K562 (cell line): ENCODE measurements around the gene S100A4. TPM values are rescaled to one million over a fixed set of nuclear protein-coding genes. Genes with fewer than 3 reads are reported as not detected.

Experiments
- AFF4 ChIP-seq: sonication (generic); formaldehyde crosslinking; IDR thresholded peaks from 2 replicates; pipeline ENCODE4 v1.8.0; 2023; ENCODE audit warnings: mild to moderate bottlenecking, missing genetic modification reagents
- CREB1 ChIP-seq, 2 experiments: sonication (generic) in 1 of 2; formaldehyde crosslinking in 1 of 2; IDR thresholded peaks; 2 replicates each; pipeline versions ENCODE4 v1.6.1 to v1.8.0; 2012 to 2022; ENCODE audit warnings: inconsistent platforms in 1 of 2, mild to moderate bottlenecking in 1 of 2, missing genetic modification reagents in 1 of 2, moderate library complexity in 1 of 2
- HNRNPK ChIP-seq: fragments of 200-400 bp; formaldehyde crosslinking; IDR thresholded peaks from one replicate; pipeline ENCODE4 v1.6.1; 2018; ENCODE audit warnings: mild to moderate bottlenecking, low read depth, low read length; ENCODE audit not compliant: poor library complexity, severe bottlenecking
- JUN ChIP-seq, 2 experiments: sonication (generic) in 1 of 2; formaldehyde crosslinking in 1 of 2; IDR thresholded peaks; 2 replicates each; pipeline versions ENCODE4 v1.6.1 to v1.8.0; 2012 to 2022; ENCODE audit warnings: borderline replicate concordance in 2 of 2, mild to moderate bottlenecking in 2 of 2, improper control_type of control experiment in 1 of 2, low read depth in 1 of 2, low read length in 1 of 2, missing genetic modification reagents in 1 of 2
- JUND ChIP-seq, 2 experiments: IDR thresholded peaks; 2 replicates in 1 of 2; 3 replicates in 1 of 2; pipeline ENCODE4 v1.6.1; 2011; ENCODE audit warnings: borderline replicate concordance in 2 of 2, low read depth in 2 of 2, low read length in 2 of 2, improper control_type of control experiment in 1 of 2, missing biosample characterization in 1 of 2, missing genetic modification characterization in 1 of 2, missing genetic modification reagents in 1 of 2
- KAT7 ChIP-seq: sonication (generic); formaldehyde crosslinking; IDR thresholded peaks from 2 replicates; pipeline ENCODE4 v1.8.0; 2022; ENCODE audit warnings: missing genetic modification reagents, mild to moderate bottlenecking, borderline replicate concordance
- RB1 ChIP-seq: fragments of 450-650 bp; IDR thresholded peaks from 2 replicates; pipeline ENCODE4 v1.6.1; 2017; ENCODE audit warnings: low read depth, mild to moderate bottlenecking
- ZNF224 ChIP-seq: sonication (generic); formaldehyde crosslinking; IDR thresholded peaks from 2 replicates; pipeline ENCODE4 v1.8.0; 2022; ENCODE audit warnings: mild to moderate bottlenecking, missing genetic modification reagents
- polyA plus RNA-seq, 8 experiments: library from polyadenylated mRNA; depleted of rRNA in 4 of 8; stranded (reverse) in 5 of 8; unstranded in 3 of 8; fragments of >200 nt; fragmentation: Nextera tagmentation in 2 of 8; fragmentation: Illumina TruSeq in 1 of 8; extraction: Ambion mirVana in 2 of 8; extraction: Trizol in 1 of 8; gene quantifications; 2 replicates each; pipeline versions ENCODE4 v1.2.1 to v1.2.3, GENCODE V29; 2011 to 2014; ENCODE audit warnings: inconsistent platforms in 1 of 8, missing spikeins in 1 of 8
- total RNA-seq, 7 experiments: library from RNA; depleted of rRNA in 6 of 7; stranded (reverse); fragments of >200 nt in 6 of 7; fragmentation: Illumina TruSeq in 2 of 7; extraction: Trizol in 2 of 7; gene quantifications; 2 replicates each; pipeline versions ENCODE4 v1.2.1 to v1.2.3, GENCODE V29; 2011 to 2021; ENCODE audit warnings: low replicate concordance in 1 of 7
- TF ChIP-seq, protein P1 (sequence below): fragments of 450-650 bp; IDR thresholded peaks from 2 replicates; pipeline ENCODE4 v1.6.1; 2016; ENCODE audit warnings: mild to moderate bottlenecking, moderate library complexity

The S100A4 gene
- total and polyA plus RNA-seq, 9 of the 15 experiments (the other 6 are each of a cell fraction or from before 2014, with no cell fraction given), result 3.7 to 20.1 (median 11.2) TPM

- TF ChIP-seq ZNF224 (CRISPR knock-in tag), result no peak
- peak; percentile 57 for TF ChIP-seq RB1
- TF ChIP-seq KAT7, result 0 out of 2 replicates have a peak, but pooled peaks have one; percentile 20
- TF ChIP-seq JUN (IDR thresholded peaks at IDR 0.05; ENCODE audit: borderline replicate concordance, low read depth, low read length), result 0 out of 2 replicates have a peak, but pooled peaks have one; percentile 32
- TF ChIP-seq JUN (CRISPR knock-in tag; IDR thresholded peaks at IDR 0.05; ENCODE audit: borderline replicate concordance), result no peak
- TF ChIP-seq CREB1 (IDR thresholded peaks at IDR 0.05), result no peak
- TF ChIP-seq CREB1 (CRISPR knock-in tag; IDR thresholded peaks at IDR 0.05), result peak; percentile 61; the same call in 1 of the 2 replicates
- TF ChIP-seq HNRNPK, result no peak
- peak; percentile 45 for TF ChIP-seq JUND (IDR thresholded peaks at IDR 0.05; ENCODE audit: borderline replicate concordance, low read depth, low read length)
- TF ChIP-seq JUND (tag; IDR thresholded peaks at IDR 0.05; ENCODE audit: borderline replicate concordance, low read depth, low read length), result no peak; the same call in 2 of the 3 replicates
- TF ChIP-seq, protein P1, sequence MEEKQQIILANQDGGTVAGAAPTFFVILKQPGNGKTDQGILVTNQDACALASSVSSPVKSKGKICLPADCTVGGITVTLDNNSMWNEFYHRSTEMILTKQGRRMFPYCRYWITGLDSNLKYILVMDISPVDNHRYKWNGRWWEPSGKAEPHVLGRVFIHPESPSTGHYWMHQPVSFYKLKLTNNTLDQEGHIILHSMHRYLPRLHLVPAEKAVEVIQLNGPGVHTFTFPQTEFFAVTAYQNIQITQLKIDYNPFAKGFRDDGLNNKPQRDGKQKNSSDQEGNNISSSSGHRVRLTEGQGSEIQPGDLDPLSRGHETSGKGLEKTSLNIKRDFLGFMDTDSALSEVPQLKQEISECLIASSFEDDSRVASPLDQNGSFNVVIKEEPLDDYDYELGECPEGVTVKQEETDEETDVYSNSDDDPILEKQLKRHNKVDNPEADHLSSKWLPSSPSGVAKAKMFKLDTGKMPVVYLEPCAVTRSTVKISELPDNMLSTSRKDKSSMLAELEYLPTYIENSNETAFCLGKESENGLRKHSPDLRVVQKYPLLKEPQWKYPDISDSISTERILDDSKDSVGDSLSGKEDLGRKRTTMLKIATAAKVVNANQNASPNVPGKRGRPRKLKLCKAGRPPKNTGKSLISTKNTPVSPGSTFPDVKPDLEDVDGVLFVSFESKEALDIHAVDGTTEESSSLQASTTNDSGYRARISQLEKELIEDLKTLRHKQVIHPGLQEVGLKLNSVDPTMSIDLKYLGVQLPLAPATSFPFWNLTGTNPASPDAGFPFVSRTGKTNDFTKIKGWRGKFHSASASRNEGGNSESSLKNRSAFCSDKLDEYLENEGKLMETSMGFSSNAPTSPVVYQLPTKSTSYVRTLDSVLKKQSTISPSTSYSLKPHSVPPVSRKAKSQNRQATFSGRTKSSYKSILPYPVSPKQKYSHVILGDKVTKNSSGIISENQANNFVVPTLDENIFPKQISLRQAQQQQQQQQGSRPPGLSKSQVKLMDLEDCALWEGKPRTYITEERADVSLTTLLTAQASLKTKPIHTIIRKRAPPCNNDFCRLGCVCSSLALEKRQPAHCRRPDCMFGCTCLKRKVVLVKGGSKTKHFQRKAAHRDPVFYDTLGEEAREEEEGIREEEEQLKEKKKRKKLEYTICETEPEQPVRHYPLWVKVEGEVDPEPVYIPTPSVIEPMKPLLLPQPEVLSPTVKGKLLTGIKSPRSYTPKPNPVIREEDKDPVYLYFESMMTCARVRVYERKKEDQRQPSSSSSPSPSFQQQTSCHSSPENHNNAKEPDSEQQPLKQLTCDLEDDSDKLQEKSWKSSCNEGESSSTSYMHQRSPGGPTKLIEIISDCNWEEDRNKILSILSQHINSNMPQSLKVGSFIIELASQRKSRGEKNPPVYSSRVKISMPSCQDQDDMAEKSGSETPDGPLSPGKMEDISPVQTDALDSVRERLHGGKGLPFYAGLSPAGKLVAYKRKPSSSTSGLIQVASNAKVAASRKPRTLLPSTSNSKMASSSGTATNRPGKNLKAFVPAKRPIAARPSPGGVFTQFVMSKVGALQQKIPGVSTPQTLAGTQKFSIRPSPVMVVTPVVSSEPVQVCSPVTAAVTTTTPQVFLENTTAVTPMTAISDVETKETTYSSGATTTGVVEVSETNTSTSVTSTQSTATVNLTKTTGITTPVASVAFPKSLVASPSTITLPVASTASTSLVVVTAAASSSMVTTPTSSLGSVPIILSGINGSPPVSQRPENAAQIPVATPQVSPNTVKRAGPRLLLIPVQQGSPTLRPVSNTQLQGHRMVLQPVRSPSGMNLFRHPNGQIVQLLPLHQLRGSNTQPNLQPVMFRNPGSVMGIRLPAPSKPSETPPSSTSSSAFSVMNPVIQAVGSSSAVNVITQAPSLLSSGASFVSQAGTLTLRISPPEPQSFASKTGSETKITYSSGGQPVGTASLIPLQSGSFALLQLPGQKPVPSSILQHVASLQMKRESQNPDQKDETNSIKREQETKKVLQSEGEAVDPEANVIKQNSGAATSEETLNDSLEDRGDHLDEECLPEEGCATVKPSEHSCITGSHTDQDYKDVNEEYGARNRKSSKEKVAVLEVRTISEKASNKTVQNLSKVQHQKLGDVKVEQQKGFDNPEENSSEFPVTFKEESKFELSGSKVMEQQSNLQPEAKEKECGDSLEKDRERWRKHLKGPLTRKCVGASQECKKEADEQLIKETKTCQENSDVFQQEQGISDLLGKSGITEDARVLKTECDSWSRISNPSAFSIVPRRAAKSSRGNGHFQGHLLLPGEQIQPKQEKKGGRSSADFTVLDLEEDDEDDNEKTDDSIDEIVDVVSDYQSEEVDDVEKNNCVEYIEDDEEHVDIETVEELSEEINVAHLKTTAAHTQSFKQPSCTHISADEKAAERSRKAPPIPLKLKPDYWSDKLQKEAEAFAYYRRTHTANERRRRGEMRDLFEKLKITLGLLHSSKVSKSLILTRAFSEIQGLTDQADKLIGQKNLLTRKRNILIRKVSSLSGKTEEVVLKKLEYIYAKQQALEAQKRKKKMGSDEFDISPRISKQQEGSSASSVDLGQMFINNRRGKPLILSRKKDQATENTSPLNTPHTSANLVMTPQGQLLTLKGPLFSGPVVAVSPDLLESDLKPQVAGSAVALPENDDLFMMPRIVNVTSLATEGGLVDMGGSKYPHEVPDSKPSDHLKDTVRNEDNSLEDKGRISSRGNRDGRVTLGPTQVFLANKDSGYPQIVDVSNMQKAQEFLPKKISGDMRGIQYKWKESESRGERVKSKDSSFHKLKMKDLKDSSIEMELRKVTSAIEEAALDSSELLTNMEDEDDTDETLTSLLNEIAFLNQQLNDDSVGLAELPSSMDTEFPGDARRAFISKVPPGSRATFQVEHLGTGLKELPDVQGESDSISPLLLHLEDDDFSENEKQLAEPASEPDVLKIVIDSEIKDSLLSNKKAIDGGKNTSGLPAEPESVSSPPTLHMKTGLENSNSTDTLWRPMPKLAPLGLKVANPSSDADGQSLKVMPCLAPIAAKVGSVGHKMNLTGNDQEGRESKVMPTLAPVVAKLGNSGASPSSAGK, result peak; percentile 77
- peak; percentile 26; the same call in 1 of the 2 replicates for TF ChIP-seq AFF4 (CRISPR knock-in tag)
Measured at GRCh38 chr1:153510984-153511410, 34.6 kb downstream of the S100A4 start (continued).
